Activated CD4-positive, alpha-beta T cell treated with anti-CD3 and anti-CD28 coated beads, Interleukin-2, amount 50 U/mL, for 24 hours (primary cell): ENCODE measurements around the gene RNPS1.

Source experiments
- DNase-seq, 2 donors: peaks; one replicate each; pipeline ENCODE4 v3.0.0-alpha.2; 2020; ENCODE audit warnings: low read depth in 1 of 2, low spot score in 1 of 2

The RNPS1 gene

GRCh38 chr16:2267913-2268666 lies at the start of gene RNPS1:
Gene RNPS1, minus strand, starts transcription at chr16:2268126. Its CDS starts 3,483 bp downstream, at chr16:2264643.
- peak; percentile 92 to 95 for DNase-seq

GRCh38 chr16:2317231-2318020 lies 49.5 kb upstream of the RNPS1 start:
- DNase-seq: no peak

GRCh38 chr16:2308089-2308962 lies 40.4 kb upstream of the RNPS1 start:
- no peak for DNase-seq

- DNase-seq: no peak
Observed at GRCh38 chr16:2299915-2300192, 31.9 kb upstream of the RNPS1 start.

GRCh38 chr16:2299121-2299914 lies 31.4 kb upstream of the RNPS1 start:
- DNase-seq: no peak

- no peak for DNase-seq
Observed at GRCh38 chr16:2298621-2299020, 30.7 kb upstream of the RNPS1 start.

GRCh38 chr16:2297506-2297860 lies 29.6 kb upstream of the RNPS1 start:
- DNase-seq: no peak

GRCh38 chr16:2296661-2297505 lies 29.0 kb upstream of the RNPS1 start:
- no peak for DNase-seq

- no peak for DNase-seq
Observed at GRCh38 chr16:2295056-2295798, 27.3 kb upstream of the RNPS1 start.

- no peak for DNase-seq
Observed at GRCh38 chr16:2292221-2292620, 24.3 kb upstream of the RNPS1 start.

GRCh38 chr16:2289282-2289681 lies 21.4 kb upstream of the RNPS1 start:
- DNase-seq: no peak

GRCh38 chr16:2288726-2289125 lies 20.8 kb upstream of the RNPS1 start:
- DNase-seq: no peak

GRCh38 chr16:2287916-2288547 lies 20.1 kb upstream of the RNPS1 start:
- DNase-seq: no peak

GRCh38 chr16:2286550-2286949 lies 18.6 kb upstream of the RNPS1 start:
- DNase-seq: no peak

GRCh38 chr16:2285731-2286191 lies 17.8 kb upstream of the RNPS1 start:
- DNase-seq: no peak

GRCh38 chr16:2284797-2285576 lies 17.1 kb upstream of the RNPS1 start:
- DNase-seq: no peak

GRCh38 chr16:2284001-2284770 lies 16.3 kb upstream of the RNPS1 start:
- DNase-seq: no peak
